ENCODE measurements around the gene DNAH9. TPM values are rescaled to one million over a fixed set of nuclear protein-coding genes. Genes with fewer than 3 reads are reported as not detected.

The DNAH9 gene
- polyA plus RNA-seq, 1 donor (not counting 4 experiments of a cell fraction or from before 2014, with no cell fraction given) = 0.42 TPM

GRCh38 chr17:11707586-11707985 lies 109.3 kb downstream of the DNAH9 start:
- Histone ChIP-seq H3K79me2 (ENCODE audit: control insufficient read depth, insufficient read depth, low read length) (no peaks in the 10 kb centered on the region), H3K27ac (ENCODE audit: control insufficient read depth, insufficient read depth, low read length) (no peak overlapping the region), H3K9me3 (ENCODE audit: control insufficient read depth, low read depth, low read length) (no peaks in the 10 kb centered on the region), H3K4me3 (ENCODE audit: control insufficient read depth in 2 of 3, extremely low read depth in 1 of 3, insufficient read depth in 2 of 3, low read depth in 1 of 3, low read length in 3 of 3) (no peak overlapping the region), H3K9me1 (ENCODE audit: control insufficient read depth, extremely low read depth, insufficient read depth, low read length) (no peaks in the 10 kb centered on the region), H3K27me3 (ENCODE audit: control insufficient read depth, extremely low read depth, insufficient read depth, low read length) (no peaks in the 10 kb centered on the region), H3K9ac (ENCODE audit: control insufficient read depth, extremely low read depth, insufficient read depth, low read length) (no peak overlapping the region), H3K36me3 (ENCODE audit: control insufficient read depth in 2 of 2, extremely low read depth in 1 of 2, insufficient read depth in 2 of 2, low read length in 2 of 2) (no peaks in the 10 kb centered on the region), H3K4me1 (ENCODE audit: control insufficient read depth, extremely low read depth, insufficient read depth, low read length) (no peaks in the 10 kb centered on the region), H4K20me1 (ENCODE audit: control insufficient read depth, extremely low read depth, insufficient read depth, low read length) (no peaks in the 10 kb centered on the region), H3K4me2 (ENCODE audit: control insufficient read depth, extremely low read depth, insufficient read depth, low read depth, low read length) (no peak overlapping the region), H2AFZ (ENCODE audit: control insufficient read depth, low read length) (no peak overlapping the region)
- FAIRE-seq = no peak
- TF ChIP-seq CTCF (optimal IDR thresholded peaks at IDR 0.05 in 1 of 3, IDR thresholded peaks at IDR 0.05 in 1 of 3, conservative IDR thresholded peaks at IDR 0.05 in 1 of 3; ENCODE audit: extremely low read depth in 1 of 3, insufficient read depth in 2 of 3, low read length in 3 of 3) (no peak), EZH2 (IDR thresholded peaks at IDR 0.05; ENCODE audit: low read length) (no peak)
- DNase-seq (ENCODE audit: low read depth, low spot score) = no peak
- dilution Hi-C loops (cut with MboI; ENCODE audit: extremely low pct_ligation_motif_present, low sequenced_read_pairs) = no loop called here

- Histone ChIP-seq H3K27me3 (ENCODE audit: control insufficient read depth, extremely low read depth, insufficient read depth, low read length) (no peaks in the 10 kb centered on the region), H3K4me2 (ENCODE audit: control insufficient read depth, extremely low read depth, insufficient read depth, low read depth, low read length) (no peak overlapping the region), H2AFZ (ENCODE audit: control insufficient read depth, low read length) (no peak overlapping the region), H3K4me1 (ENCODE audit: control insufficient read depth, extremely low read depth, insufficient read depth, low read length) (no peaks in the 10 kb centered on the region), H3K79me2 (ENCODE audit: control insufficient read depth, insufficient read depth, low read length) (no peaks in the 10 kb centered on the region), H3K9ac (ENCODE audit: control insufficient read depth, extremely low read depth, insufficient read depth, low read length) (no peak overlapping the region), H3K36me3 (ENCODE audit: control insufficient read depth in 2 of 2, extremely low read depth in 1 of 2, insufficient read depth in 2 of 2, low read length in 2 of 2) (no peaks in the 10 kb centered on the region), H3K27ac (ENCODE audit: control insufficient read depth, insufficient read depth, low read length) (no peak overlapping the region), H3K9me3 (ENCODE audit: control insufficient read depth, low read depth, low read length) (no peaks in the 10 kb centered on the region), H3K4me3 (ENCODE audit: control insufficient read depth in 2 of 3, extremely low read depth in 1 of 3, insufficient read depth in 2 of 3, low read depth in 1 of 3, low read length in 3 of 3) (no peak overlapping the region), H4K20me1 (ENCODE audit: control insufficient read depth, extremely low read depth, insufficient read depth, low read length) (no peaks in the 10 kb centered on the region), H3K9me1 (ENCODE audit: control insufficient read depth, extremely low read depth, insufficient read depth, low read length) (no peaks in the 10 kb centered on the region)
- DNase-seq (ENCODE audit: low read depth, low spot score) = no peak
- TF ChIP-seq EZH2 (IDR thresholded peaks at IDR 0.05; ENCODE audit: low read length) (no peak), CTCF (optimal IDR thresholded peaks at IDR 0.05 in 1 of 3, IDR thresholded peaks at IDR 0.05 in 1 of 3, conservative IDR thresholded peaks at IDR 0.05 in 1 of 3; ENCODE audit: extremely low read depth in 1 of 3, insufficient read depth in 2 of 3, low read length in 3 of 3) (no peak)
- dilution Hi-C loops (cut with MboI; ENCODE audit: extremely low pct_ligation_motif_present, low sequenced_read_pairs) = no loop called here
- no peak for FAIRE-seq
Observed at GRCh38 chr17:11712456-11712855, 114.2 kb downstream of the DNAH9 start.
